Posterior vena cava (tissue), 2 donors: Measurements from ENCODE around the gene LRRK1. TPM values are rescaled to one million over a fixed set of nuclear protein-coding genes. Genes with fewer than 3 reads are reported as not detected.

Experiments used
- DNase-seq: peaks from one replicate; pipeline ENCODE4 v3.0.0-alpha.2; 2020; ENCODE audit warnings: low spot score
- intact Hi-C, 2 donors: fragments of 100-400 bp; cut with DNase I; formaldehyde crosslinking; loops; one replicate each; pipeline versions ENCODE4 v1.14.1 to v1.14.2; 2022 to 2023
- total RNA-seq, 2 donors: library from RNA; stranded (reverse); fragmentation: NEBNext Ultra II Directional; extraction: Animal tissue kit (Norgen Biotek cat#: 25700); gene quantifications; one replicate each; pipeline ENCODE4 v1.2.1, GENCODE V29; 2021
- donor health status: DM: yes; HTN: yes; CAD: no.
- donor health status: DM: yes; HTN: yes; CAD: no.

The LRRK1 gene
- total RNA-seq, 2 donors from 2014 or later = 22.3 to 24.9 TPM

DNA sequence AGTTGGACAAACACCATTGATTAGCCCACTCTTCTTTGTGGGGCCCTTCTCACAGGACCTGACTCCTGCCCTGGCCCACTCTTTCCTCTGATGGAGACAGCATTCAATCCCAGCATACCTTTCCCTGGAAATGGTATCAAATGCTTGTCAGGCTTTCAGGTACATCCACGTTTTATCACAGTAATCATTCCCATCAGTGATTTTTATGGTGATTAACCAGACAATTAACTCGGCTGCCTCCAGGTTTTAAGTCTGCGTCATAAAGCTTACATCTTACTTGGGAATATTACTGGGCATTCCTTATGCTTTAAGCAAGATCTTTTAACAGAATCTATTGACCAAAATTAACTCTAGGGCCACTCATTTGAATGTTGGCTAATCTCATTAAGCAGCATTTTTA is 33.4 kb downstream of the LRRK1 start:
- no peak for DNase-seq
- intact Hi-C loops = no loop called here

DNA sequence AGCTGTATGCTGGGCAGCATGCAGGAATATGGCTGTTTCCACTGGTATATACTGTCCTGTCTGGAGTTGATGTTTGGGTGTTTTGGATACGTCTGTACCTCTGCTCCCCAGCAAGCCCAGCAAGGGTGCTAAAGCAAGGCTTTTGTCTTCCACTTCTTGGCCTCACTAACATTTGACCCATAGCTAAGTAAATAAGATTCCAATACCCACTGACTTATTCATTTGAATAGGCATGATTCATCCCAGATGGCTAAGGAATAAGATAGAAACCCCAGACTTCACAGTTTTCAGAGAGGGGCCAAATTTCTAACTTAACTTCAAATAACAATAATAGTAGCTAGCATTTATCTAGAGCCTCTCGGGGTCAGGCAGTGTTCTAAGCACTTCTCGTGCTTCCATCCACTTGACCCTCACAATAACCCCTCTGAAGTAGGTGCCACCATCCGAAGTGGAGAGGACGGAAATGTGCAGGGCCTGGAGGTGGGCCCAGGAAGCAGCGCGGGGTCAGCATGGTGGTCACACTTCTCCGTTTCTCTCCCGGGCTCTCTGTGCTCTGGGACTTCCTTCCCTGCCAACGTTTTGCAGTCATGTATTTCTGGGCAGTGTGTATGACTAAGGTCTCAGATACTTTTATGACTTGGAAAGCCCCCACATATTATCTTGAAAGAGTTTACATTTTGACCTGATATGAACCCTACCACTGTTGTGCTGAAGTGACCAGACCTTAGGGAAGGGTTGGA is 39.3 kb downstream of the LRRK1 start:
- DNase-seq = no peak
- intact Hi-C loops = no loop called here

DNA sequence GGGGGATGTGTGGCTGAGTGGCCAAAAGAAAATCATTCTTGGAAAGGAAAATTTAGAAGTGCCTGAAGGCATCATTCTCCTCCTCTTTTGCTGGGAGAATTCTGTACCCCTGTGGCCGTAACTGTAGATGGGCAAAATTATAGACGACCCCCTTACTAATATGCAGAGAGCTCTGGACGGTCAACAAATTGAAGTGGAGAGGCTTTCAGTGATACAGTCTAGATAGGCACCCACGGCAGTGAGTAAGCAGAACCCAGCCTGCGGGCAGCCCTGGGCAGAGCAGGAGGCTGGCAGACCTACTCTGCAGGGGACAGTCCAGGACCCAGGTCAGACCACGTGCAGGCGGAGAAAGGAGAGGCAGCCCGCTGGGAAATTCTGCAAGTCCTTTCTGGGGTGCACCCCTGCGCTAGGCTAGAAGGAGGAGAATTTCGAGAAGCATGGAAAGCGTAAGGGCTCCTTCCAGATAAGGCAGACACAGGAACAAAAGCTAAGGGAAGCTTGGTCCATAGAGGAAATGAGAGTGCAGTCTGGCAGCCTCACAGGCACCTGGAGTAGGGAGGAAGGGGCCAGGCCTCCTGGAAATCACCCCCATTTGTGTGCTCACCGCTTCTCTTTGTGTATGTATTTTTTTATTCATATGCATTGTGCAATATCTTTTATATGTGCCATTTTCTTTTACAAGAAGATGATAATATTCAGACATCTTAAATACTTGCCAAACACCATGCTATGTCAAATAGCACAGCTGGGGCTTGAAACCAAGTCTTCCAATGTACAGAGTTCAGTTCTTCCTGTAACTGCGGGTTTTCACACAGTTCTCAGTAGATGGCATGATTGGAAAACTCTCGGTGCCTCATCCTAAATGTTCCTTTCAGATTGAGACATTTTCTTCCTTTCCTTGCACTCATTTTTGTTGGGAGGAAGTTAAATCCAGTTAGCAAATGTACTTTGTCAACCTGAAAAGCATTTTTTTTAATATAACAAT is 40.2 kb downstream of the LRRK1 start:
- intact Hi-C loops = no loop called here
- no peak for DNase-seq

DNA sequence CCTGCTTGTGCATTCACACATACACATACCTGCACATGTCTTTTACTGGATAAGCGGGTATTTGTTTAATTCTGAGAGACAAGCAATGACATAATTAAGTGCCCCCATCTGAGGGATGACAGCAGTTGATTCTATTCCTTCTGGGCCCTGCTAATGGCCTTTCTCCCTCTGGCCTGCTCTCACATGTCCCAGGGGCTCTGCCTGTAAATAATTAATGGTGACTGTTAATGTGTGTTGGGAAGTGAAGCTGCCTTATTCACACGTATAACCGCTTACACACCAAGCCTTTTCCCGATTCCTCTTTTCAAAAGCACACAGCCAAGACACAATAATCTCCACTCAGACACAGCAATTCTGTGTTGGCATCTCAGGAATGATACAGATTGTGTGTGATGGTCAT is 47.8 kb downstream of the LRRK1 start:
- intact Hi-C loops = no loop called here
- no peak for DNase-seq

DNA sequence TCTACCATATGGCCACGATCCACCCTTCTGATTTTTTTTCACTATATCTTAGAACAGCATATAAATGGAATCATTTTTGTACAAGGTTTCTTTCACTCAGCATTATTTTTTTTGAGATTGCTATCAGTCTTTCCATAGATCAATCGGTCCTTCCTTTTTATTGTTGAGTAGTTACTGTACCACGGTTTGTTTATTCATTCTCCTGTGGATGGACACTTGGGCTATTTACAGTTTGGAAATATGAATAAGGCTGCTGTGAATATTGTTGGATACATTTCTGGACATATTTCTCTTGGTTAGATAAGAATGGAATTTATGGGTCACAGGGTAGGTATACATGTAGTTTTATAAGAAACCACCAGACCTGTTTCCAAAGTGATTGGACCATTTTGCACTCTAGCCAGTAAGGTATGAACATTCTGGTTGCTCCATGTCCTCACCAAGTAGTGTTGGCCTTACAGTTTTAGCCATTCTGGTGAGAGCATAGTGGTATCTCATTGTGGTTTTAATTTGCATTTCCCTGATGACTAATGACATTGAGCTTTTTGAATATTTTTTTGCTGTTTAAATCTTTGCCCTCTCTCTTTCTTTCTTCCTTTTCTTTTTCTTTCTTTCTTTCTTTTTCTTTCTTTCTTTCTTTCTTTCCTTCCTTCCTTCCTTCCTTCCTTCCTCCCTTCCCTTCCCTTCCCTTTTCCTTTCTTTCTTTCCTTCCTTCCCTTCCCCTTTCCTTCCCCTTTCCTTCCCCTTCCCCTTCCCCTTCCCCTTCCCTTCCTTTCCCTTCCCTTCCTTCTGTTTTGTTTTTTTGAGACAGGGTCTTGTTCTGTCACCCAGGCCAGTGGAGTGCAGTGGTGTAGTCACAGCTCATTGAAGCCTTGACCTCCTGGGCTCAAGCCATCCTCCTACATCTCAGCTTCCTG is 49.2 kb downstream of the LRRK1 start:
- intact Hi-C loops = no loop called here
- DNase-seq = no peak

DNA sequence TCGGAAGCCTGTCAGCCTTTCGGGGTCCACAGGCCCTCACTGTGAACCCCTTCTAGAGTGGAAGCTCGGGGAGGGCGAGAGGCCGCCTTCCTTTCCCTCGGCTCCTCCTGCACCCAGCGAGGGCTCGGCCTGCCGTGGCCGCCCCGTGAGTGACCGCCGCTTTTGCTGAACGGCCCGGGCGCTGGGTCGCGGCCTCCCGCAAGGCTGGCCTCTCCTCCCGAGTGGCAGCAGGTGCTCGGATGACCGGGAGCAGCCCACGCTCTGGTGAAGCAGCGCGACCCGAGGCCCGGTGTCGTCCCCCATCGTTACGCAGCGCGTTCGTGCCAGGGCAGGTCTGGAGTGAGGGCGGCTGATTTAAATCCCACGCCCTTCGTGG is 53.8 kb downstream of the LRRK1 start:
- DNase-seq = no peak
- intact Hi-C loops = no loop called here

DNA sequence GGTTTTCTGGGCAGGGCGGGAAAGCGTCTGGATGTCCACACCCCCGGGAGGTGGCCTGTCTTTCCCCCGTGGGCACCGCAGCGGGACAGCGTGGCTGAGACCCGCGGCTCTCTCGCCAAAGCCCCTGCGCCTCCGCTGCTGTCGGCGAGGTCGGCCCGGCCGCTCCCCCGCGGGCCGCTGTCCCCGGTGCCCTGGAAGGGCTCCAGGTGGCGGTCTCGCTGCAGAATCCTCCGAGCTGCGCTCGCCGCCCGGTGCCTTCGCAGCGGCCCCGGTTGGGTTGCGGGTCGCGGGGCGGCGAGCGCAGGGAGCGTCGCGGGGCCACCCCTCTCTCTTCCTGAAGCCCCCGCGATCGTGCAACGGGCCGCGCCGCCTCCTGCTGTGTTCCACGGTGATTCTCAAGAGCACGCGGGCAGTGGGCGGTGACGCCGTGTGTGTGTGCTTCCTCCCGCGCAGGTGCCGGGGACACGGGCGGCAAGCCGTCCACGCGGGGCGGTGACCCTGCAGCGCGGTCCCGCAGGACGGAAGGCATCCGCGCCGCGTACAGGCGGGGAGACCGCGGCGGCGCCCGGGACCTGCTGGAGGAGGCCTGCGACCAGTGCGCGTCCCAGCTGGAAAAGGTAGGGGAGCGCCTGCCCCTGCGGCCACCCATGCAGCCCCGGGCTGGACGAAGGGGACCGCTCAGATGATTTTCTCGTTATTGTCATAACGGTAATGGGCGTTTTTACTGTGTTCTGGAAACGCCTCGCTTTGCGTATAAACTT is 54.4 kb downstream of the LRRK1 start:
- intact Hi-C loops = no loop called here
- no peak for DNase-seq

DNA sequence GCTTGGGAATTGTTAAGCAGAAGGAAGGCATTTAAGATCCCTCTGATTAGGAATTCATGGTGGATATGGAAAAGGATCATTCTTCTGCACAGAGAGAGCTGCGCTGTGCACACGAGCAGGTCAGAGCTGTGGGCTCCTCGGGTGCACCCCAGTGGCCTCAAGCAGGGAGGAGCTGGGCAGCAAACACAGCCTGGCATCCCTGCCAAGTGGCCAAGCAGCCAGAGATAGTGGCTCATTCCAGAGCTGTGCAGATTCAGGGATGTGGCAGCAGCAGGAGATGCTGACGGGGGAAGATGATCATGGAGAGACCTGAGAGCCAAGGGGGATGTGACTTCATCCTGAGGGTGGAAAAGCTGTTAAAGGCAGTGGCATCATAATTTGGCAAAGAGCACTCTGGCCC is 55.9 kb downstream of the LRRK1 start:
- intact Hi-C loops = no loop called here
- no peak for DNase-seq

DNA sequence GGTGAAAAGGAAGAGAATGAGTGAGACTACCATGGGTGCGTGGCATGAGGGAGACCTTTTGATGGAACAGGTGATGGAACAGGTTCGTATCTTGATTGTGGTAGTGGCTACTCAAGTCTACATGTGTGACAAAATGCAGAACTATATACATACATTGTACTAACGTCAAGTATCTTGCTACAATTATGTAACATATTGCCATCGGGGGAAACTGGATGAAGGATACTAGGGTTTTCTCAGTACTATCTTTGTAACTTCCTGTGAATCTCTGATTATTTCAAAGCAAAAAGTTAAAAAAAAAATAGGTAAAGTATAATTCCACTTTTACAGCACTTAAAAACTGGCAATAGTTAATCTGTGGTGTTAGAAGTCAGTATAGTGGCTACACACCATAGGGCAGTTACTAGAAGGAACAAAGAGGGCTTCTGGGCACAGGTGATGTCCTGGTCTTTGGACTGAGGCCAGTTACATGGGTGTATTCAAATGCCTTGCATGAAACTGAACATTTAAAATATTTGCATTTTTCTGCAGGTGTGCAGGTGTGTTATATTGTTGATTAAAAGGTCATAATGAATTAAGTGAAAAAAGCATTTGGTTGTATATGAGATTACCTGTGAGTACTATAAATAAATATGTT is 61.4 kb downstream of the LRRK1 start:
- intact Hi-C loops = no loop called here
- DNase-seq = no peak

DNA sequence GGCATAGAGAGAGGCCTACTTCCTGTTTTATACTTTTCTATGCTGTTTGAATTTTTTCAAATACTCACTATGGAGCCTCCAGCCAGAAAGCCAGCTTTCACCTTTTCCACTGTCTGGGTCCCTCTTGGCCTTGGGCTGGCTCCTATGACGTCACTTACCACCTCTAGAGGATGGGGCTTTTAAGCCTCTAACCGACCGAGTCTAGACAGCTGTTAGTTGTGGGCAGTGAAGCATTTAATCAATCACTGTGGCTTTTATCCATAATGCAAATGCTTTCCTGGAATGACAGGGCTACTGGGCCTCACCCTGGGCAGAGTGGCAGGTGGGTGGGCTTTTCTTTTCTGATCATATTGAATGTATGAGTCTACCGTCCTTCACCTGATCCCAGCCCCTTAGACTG is 61.9 kb downstream of the LRRK1 start:
- peak; percentile 11 for DNase-seq
- intact Hi-C loops = no loop called here

DNA sequence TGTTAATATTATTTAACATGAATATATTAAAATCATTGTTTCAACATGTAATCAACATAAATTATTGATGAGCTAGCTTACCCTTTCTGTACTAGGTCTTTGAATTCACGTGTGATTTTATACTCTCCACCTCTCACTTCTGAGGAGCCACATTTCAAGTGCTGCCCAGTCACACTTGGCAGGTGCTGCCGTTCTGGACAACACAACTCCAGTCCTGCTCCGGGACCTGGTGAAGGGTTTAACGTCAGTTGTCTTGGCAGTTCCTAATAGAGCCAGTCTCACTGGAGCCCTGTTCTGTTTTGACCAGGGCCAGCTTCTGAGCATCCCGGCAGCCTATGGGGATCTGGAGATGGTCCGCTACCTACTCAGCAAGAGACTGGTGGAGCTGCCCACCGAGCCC is 64.1 kb downstream of the LRRK1 start:
- intact Hi-C loops = no loop called here
- no peak for DNase-seq

DNA sequence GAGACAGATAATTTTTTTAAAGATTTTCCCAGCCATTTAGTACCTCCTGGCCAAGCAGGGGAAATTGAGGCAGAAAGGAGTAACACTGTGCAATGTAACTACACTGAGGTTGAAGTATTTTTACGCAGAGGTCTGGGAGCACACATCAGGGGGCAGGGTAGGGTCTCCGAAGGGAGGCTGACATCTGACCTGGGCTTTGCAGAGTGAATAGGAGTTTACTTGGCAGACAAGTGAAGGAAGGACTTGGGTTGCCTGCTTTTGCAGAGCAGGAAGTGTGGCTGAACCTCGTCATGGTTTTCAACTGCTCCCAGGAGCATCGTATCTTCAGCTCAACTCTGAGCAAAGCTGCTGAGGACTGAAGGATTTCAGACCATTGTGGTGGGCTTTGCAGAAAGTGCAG is 66.2 kb downstream of the LRRK1 start:
- no peak for DNase-seq
- intact Hi-C loops = no loop called here

DNA sequence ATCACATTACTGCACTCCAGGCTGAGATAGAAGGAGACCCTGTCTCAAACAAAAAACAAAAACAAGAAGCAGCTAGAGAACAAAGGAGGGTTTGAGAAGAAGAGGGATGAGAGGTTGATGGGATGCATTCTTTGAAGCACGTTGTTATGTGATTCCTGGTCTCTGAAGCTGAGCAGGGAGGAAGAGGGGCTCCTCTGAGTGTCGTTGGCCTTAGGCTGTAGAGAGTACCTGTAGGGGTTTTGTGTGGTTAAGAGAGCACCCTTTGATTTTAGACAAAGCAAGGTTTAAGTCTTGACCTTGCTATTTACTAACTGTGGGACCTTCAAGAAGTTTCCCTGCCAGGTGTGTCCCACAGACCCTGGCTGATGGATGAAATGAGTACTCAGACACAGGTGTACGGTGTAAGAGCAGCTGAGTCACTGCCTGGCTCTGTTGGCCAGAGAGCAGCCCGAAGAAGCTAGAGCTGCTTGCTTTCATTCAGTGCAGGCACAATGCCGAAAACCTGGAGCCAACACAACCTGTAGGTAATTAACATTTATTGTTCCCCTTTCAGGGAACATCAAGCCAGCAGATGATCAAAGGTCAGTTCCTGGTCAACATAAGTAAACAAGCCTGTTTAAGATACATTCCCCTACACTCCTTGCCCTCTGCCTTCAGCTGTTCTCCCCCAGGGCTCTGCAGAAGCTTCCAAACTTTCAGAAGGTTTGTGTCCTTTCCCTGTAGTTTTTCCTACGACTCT is 67.2 kb downstream of the LRRK1 start:
- intact Hi-C loops = no loop called here

DNA sequence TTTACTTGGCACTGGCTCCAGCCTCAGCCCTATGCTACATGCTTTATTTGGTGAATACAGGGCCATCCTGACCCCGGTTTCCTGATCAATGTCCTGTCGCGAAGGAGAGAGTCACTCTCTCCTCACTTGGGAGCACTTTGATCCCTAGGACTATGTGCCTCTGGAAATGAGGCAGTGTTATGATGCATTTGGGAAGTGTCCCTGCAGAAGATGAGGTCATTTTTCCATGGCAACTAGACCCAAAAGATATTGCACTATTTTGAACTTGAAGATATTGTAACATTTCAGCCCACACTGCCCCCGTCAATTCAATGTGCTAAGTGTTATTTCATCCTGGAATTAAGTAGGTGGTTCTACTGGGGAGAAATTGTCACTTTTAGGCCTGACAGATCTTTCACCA is 68.0 kb downstream of the LRRK1 start:
- no peak for DNase-seq
- intact Hi-C loops = no loop called here

More for the DNA sequence above, 67.2 kb downstream of the LRRK1 start:
- peak; percentile 48 for DNase-seq

DNA sequence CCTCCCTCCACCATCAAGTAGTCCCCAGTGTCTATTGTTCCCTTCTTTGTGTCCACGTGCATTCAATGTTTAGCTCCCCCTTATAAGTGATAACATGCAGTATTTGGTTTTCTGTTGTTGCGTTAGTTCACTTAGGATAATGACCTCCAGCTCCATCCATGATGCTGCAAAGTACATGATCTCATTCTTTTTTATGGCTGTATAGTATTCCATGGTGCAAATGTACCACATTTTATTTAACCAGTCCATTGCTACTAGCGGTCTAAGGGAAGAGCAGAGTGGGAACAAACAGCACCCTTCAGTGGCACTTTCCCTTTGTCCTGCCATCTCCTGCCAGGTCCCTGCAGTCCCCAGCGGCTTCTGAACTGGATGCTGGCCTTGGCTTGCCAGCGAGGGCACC is 69.1 kb downstream of the LRRK1 start:
- no peak for DNase-seq
- intact Hi-C loops = no loop called here

DNA sequence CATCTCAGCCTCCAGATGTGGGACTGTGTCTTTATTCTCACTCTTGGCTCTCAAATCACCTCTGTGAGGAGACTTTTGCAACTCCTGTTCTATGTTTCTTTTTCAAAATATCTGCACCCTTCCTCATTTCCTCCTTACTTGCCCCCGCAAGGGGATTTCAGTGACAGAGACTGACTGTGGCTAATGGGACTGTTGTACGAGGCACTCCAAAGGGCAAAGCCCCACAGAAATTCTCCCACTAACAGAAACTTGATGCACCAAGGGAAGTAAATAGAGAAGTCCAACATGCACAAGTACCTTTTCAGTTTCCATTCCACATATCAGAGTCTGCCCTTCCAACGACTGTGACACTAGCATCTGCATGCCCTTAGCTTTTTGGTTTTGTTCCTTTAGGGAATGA is 69.7 kb downstream of the LRRK1 start:
- no peak for DNase-seq
- intact Hi-C loops = loop anchor here in 1 of 2 donors (1.0 kb wide), 1 partner anchor 48 kb away; no protein-coding TSS in a partner anchor

DNA sequence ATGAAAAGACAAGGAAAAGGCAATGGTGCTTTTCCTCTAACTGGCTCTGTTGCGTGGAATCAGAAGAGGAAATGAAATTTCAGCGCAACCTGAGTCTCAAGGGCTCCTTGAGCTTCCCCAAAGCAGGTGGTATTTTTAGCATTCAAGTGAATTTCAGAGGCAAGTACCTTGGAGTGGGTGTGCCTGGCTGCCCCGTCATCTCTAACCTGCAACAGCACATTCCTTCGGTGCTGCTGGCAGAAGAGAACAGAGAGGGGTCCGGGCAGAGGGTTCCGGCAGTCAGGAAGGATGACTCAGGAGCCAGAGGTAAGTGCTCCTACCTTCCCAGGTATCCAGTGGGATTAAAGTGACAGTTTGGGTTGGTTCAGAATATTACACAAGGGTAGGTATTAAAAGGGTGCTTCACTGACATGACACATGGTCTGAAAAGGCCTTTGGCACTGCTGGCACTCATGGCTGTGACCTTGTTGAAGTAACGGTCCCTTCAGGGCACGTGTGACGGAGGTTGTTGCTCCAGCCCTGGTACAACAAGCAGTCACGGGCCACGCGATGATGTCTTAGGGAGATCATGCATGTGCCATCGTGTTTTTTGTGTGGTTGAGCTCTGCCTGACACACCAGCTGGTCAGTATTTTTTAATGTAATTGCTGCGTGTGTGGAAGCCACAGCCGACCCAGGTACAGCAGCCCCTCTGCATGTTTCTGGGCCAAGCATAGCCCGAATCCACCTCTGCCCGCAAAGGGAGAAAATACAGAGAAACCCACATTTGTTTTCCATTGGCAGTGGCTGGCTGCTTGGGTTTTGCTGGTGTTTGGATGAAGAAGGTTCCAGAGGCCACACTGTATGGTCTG is 75.7 kb downstream of the LRRK1 start:
- intact Hi-C loops = no loop called here

More for the DNA sequence above, 75.7 kb downstream of the LRRK1 start:
- peak; percentile 64 for DNase-seq
